ENCODE measurements around the gene GPR55.

The GPR55 gene

GRCh38 chr2:230868947-230869913, 55.8 kb downstream of the GPR55 start:
- no peak for TF ChIP-seq CTCF (conservative IDR thresholded peaks at IDR 0.05)
- TF ChIP-seq ZFX (IDR thresholded peaks at IDR 0.05) = no peak
- no peak overlapping the region for H3K27ac ChIP-seq

- TF ChIP-seq ZFX (IDR thresholded peaks at IDR 0.05) (no peak), CTCF (conservative IDR thresholded peaks at IDR 0.05) (no peak)
- no peak overlapping the region for H3K27ac ChIP-seq
These were observed 56.7 kb downstream of the GPR55 start for GRCh38 chr2:230868161-230868946.

- no peak for TF ChIP-seq ZFX (IDR thresholded peaks at IDR 0.05)
- TF ChIP-seq CTCF (conservative IDR thresholded peaks at IDR 0.05) = no peak
- H3K27ac ChIP-seq = no peak overlapping the region
These were observed 58.1 kb downstream of the GPR55 start for GRCh38 chr2:230866756-230867523.

- H3K27ac ChIP-seq = no peak overlapping the region
- TF ChIP-seq ZFX (IDR thresholded peaks at IDR 0.05) (no peak), CTCF (conservative IDR thresholded peaks at IDR 0.05) (no peak)
These were observed 59.0 kb downstream of the GPR55 start for GRCh38 chr2:230865766-230866755.

DNA sequence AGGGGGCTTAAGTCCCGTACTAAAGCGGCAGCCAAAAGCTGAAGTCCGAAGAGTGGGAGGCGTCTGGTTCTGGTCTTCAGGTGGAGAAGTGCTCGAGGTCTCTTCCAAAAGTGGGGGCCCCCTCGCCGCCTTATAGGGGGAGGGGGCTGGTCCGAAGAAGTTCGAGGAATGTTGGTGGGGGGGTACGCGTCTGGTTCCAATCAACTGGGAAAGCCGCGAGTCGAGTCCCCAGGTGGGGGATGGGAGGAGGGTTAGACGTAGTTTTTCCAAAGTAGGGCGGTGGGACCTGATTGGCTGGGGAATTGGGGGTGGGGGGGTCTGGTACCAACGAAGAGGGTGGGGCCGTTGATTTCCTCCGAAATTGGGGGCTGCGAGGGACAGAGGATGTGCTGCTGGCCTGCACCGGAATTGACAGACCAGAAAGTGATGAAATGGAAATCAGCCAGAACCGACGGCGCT, 59.7 kb downstream of the GPR55 start:
- TF ChIP-seq CTCF (conservative IDR thresholded peaks at IDR 0.05) (no peak), ZFX (IDR thresholded peaks at IDR 0.05) (no peak)
- H3K27ac ChIP-seq = peak overlapping the region; percentile 78

- no peak for TF ChIP-seq ZFX (IDR thresholded peaks at IDR 0.05)
- peak; percentile 79 for TF ChIP-seq CTCF (conservative IDR thresholded peaks at IDR 0.05)
- H3K27ac ChIP-seq = peak within 1 kb of the TSS; percentile 78
These were observed 60.3 kb downstream of the GPR55 start, which contains the start of gene ITM2C for GRCh38 chr2:230864605-230865306. Gene ITM2C, plus strand, starts transcription at chr2:230864942. Its CDS starts 84 bp downstream, at chr2:230865026.

Data from C4-2B (cell line).